Measurements from ENCODE around the gene TNRC6C. TPM values are rescaled to one million over a fixed set of nuclear protein-coding genes. Genes with fewer than 3 reads are reported as not detected.
A peak's percentile ranks its signal among the peaks of the same experiment; 100 is the strongest.

Gene TNRC6C
- total RNA-seq (8.3 TPM), polyA plus RNA-seq (ENCODE audit: insufficient read depth in 1 of 8, insufficient read length in 8 of 8, low replicate concordance in 1 of 8) (10 to 100 TPM in 2 of 8 donors, 1 to 10 TPM in 6; 8.1 to 11.1 (median 8.9) TPM)
- long read RNA-seq, donor 1, result 0 reads
- long read RNA-seq, donor 2, result 0 reads
- long read RNA-seq, donor 3, partial matches to known transcripts, result 14 of 15 reads
- long read RNA-seq, donor 3, other reads (novel, unspliced or antisense), result 0 of 15 reads
- long read RNA-seq, donor 4, partial matches to known transcripts, result 0 of 1 reads
- long read RNA-seq, donor 4, other reads (novel, unspliced or antisense), result 0 of 1 reads
- long read RNA-seq, donor 5, result 0 reads
- long read RNA-seq, donor 6, result 0 reads
- long read RNA-seq, donor 7, result 0 reads
- long read RNA-seq, donor 8, result 0 reads
- long read RNA-seq, donor 9, result 0 reads
- long read RNA-seq, donor 10, result 0 reads
- long read RNA-seq, donor 11, result 0 reads

GRCh38 chr17:77957857-77958715, at the start of gene TNRC6C:
Gene TNRC6C, plus strand, starts transcription at chr17:77958703. Its CDS starts 45,504 bp downstream, at chr17:78004207.
- Histone ChIP-seq H3K27ac (ENCODE audit: low read length) (no peak within 1 kb of the TSS), H3K9me3 (replicated peaks; ENCODE audit: control insufficient read depth, low read depth, low read length) (no peaks in the 10 kb centered on the region), H3K27me3 (ENCODE audit: control insufficient read depth, insufficient read depth, low read length) (peaks cover 44% of the 10 kb centered on the region), H3K4me3 (ENCODE audit: low read length) (peak within 1 kb of the TSS; percentile 70), H3K4me1 (ENCODE audit: control insufficient read depth, insufficient read depth, low read length) (peaks cover 14% of the 10 kb centered on the region), H3K36me3 (ENCODE audit: control insufficient read depth, insufficient read depth, low read length) (no peaks in the 10 kb centered on the region)
- WGBS (ENCODE audit: insufficient coverage), result under 1% methylated on average over 105 of the region's 105 CpGs
- DNase-seq, result peak; percentile 99

GRCh38 chr17:77909236-77909635, 49.3 kb upstream of the TNRC6C start:
- DNase-seq, result peak; percentile 90
- H3K27me3 ChIP-seq (ENCODE audit: control insufficient read depth, insufficient read depth, low read length), result peaks cover 29% of the 10 kb centered on the region
- no peak overlapping the region for H3K27ac ChIP-seq (ENCODE audit: low read length)
- H3K4me1 ChIP-seq (ENCODE audit: control insufficient read depth, insufficient read depth, low read length), result peaks cover 17% of the 10 kb centered on the region
- no peak overlapping the region for H3K4me3 ChIP-seq (ENCODE audit: low read length)
- H3K9me3 ChIP-seq (replicated peaks; ENCODE audit: control insufficient read depth, low read depth, low read length), result no peaks in the 10 kb centered on the region
- WGBS (ENCODE audit: insufficient coverage), result 14% methylated on average over 9 of the region's 19 CpGs
- H3K36me3 ChIP-seq (ENCODE audit: control insufficient read depth, insufficient read depth, low read length), result no peaks in the 10 kb centered on the region

GRCh38 chr17:77909816-77910215, 48.7 kb upstream of the TNRC6C start:
- Histone ChIP-seq H3K36me3 (ENCODE audit: control insufficient read depth, insufficient read depth, low read length) (no peaks in the 10 kb centered on the region), H3K27me3 (ENCODE audit: control insufficient read depth, insufficient read depth, low read length) (peaks cover 31% of the 10 kb centered on the region)
- no peak for DNase-seq

GRCh38 chr17:77914385-77915254, 43.9 kb upstream of the TNRC6C start:
- DNase-seq, result peak; percentile 85
- peaks cover 16% of the 10 kb centered on the region for H3K4me1 ChIP-seq (ENCODE audit: control insufficient read depth, insufficient read depth, low read length)
- 12% methylated on average over 9 of the region's 18 CpGs for WGBS (ENCODE audit: insufficient coverage)
- no peak overlapping the region for H3K4me3 ChIP-seq (ENCODE audit: low read length)
- H3K9me3 ChIP-seq (replicated peaks; ENCODE audit: control insufficient read depth, low read depth, low read length), result no peaks in the 10 kb centered on the region
- H3K36me3 ChIP-seq (ENCODE audit: control insufficient read depth, insufficient read depth, low read length), result no peaks in the 10 kb centered on the region
- H3K27ac ChIP-seq (ENCODE audit: low read length), result no peak overlapping the region
- peaks cover 35% of the 10 kb centered on the region for H3K27me3 ChIP-seq (ENCODE audit: control insufficient read depth, insufficient read depth, low read length)

More at GRCh38 chr17:77909816-77910215, 48.7 kb upstream of the TNRC6C start:
- Histone ChIP-seq H3K27ac (ENCODE audit: low read length) (no peak overlapping the region), H3K4me1 (ENCODE audit: control insufficient read depth, insufficient read depth, low read length) (peaks cover 23% of the 10 kb centered on the region), H3K9me3 (replicated peaks; ENCODE audit: control insufficient read depth, low read depth, low read length) (no peaks in the 10 kb centered on the region), H3K4me3 (ENCODE audit: low read length) (no peak overlapping the region)
- 91% methylated on average over 5 of the region's 13 CpGs for WGBS (ENCODE audit: insufficient coverage)

GRCh38 chr17:77915594-77916021, 42.9 kb upstream of the TNRC6C start:
- DNase-seq, result no peak
- H3K27me3 ChIP-seq (ENCODE audit: control insufficient read depth, insufficient read depth, low read length), result peaks cover 35% of the 10 kb centered on the region
- WGBS (ENCODE audit: insufficient coverage), result 71% methylated on average over 1 of the region's 7 CpGs
- H3K4me1 ChIP-seq (ENCODE audit: control insufficient read depth, insufficient read depth, low read length), result peaks cover 14% of the 10 kb centered on the region
- H3K27ac ChIP-seq (ENCODE audit: low read length), result no peak overlapping the region
- no peak overlapping the region for H3K4me3 ChIP-seq (ENCODE audit: low read length)
- no peaks in the 10 kb centered on the region for H3K36me3 ChIP-seq (ENCODE audit: control insufficient read depth, insufficient read depth, low read length)
- H3K9me3 ChIP-seq (replicated peaks; ENCODE audit: control insufficient read depth, low read depth, low read length), result no peaks in the 10 kb centered on the region

- DNase-seq, result no peak
- Histone ChIP-seq H3K4me1 (ENCODE audit: control insufficient read depth, insufficient read depth, low read length) (peaks cover 14% of the 10 kb centered on the region), H3K4me3 (ENCODE audit: low read length) (no peak overlapping the region), H3K36me3 (ENCODE audit: control insufficient read depth, insufficient read depth, low read length) (no peaks in the 10 kb centered on the region), H3K9me3 (replicated peaks; ENCODE audit: control insufficient read depth, low read depth, low read length) (no peaks in the 10 kb centered on the region), H3K27me3 (ENCODE audit: control insufficient read depth, insufficient read depth, low read length) (peaks cover 35% of the 10 kb centered on the region), H3K27ac (ENCODE audit: low read length) (no peak overlapping the region)
- no CpG with 5 or more reads among the region's 6 CpGs for WGBS (ENCODE audit: insufficient coverage)
These were observed 42.2 kb upstream of the TNRC6C start for GRCh38 chr17:77916264-77916663.

GRCh38 chr17:77916703-77917481, 41.6 kb upstream of the TNRC6C start:
- no peak overlapping the region for H3K27ac ChIP-seq (ENCODE audit: low read length)
- 29% methylated on average over 16 of the region's 17 CpGs for WGBS (ENCODE audit: insufficient coverage)

GRCh38 chr17:77919276-77919675, 39.2 kb upstream of the TNRC6C start:
- H3K27ac ChIP-seq (ENCODE audit: low read length), result no peak overlapping the region
- DNase-seq, result no peak
- no peak overlapping the region for H3K4me3 ChIP-seq (ENCODE audit: low read length)
- H3K36me3 ChIP-seq (ENCODE audit: control insufficient read depth, insufficient read depth, low read length), result no peaks in the 10 kb centered on the region
- peaks cover 10% of the 10 kb centered on the region for H3K4me1 ChIP-seq (ENCODE audit: control insufficient read depth, insufficient read depth, low read length)
- peaks cover 46% of the 10 kb centered on the region for H3K27me3 ChIP-seq (ENCODE audit: control insufficient read depth, insufficient read depth, low read length)
- WGBS (ENCODE audit: insufficient coverage), result 33% methylated on average over 2 of the region's 3 CpGs
- peaks cover 4% of the 10 kb centered on the region for H3K9me3 ChIP-seq (replicated peaks; ENCODE audit: control insufficient read depth, low read depth, low read length)

More at GRCh38 chr17:77916703-77917481, 41.6 kb upstream of the TNRC6C start:
- H3K9me3 ChIP-seq (replicated peaks; ENCODE audit: control insufficient read depth, low read depth, low read length), result peaks cover 4% of the 10 kb centered on the region
- no peaks in the 10 kb centered on the region for H3K36me3 ChIP-seq (ENCODE audit: control insufficient read depth, insufficient read depth, low read length)
- peaks cover 40% of the 10 kb centered on the region for H3K27me3 ChIP-seq (ENCODE audit: control insufficient read depth, insufficient read depth, low read length)
- peak; percentile 72 for DNase-seq
- H3K4me1 ChIP-seq (ENCODE audit: control insufficient read depth, insufficient read depth, low read length), result peaks cover 14% of the 10 kb centered on the region
- no peak overlapping the region for H3K4me3 ChIP-seq (ENCODE audit: low read length)

- Histone ChIP-seq H3K27me3 (ENCODE audit: control insufficient read depth, insufficient read depth, low read length) (peaks cover 33% of the 10 kb centered on the region), H3K4me1 (ENCODE audit: control insufficient read depth, insufficient read depth, low read length) (peaks cover 5% of the 10 kb centered on the region), H3K4me3 (ENCODE audit: low read length) (no peak overlapping the region), H3K27ac (ENCODE audit: low read length) (no peak overlapping the region), H3K9me3 (replicated peaks; ENCODE audit: control insufficient read depth, low read depth, low read length) (peaks cover 4% of the 10 kb centered on the region), H3K36me3 (ENCODE audit: control insufficient read depth, insufficient read depth, low read length) (no peaks in the 10 kb centered on the region)
- 45% methylated on average over 7 of the region's 9 CpGs for WGBS (ENCODE audit: insufficient coverage)
- DNase-seq, result no peak
These were observed 35.4 kb upstream of the TNRC6C start for GRCh38 chr17:77923135-77923534.

All from muscle of leg (tissue), 16 donors.